ENCODE measurements around the gene DYRK4.
A peak's percentile ranks its signal among the peaks of the same experiment; 100 is the strongest.

Gene DYRK4

DNA sequence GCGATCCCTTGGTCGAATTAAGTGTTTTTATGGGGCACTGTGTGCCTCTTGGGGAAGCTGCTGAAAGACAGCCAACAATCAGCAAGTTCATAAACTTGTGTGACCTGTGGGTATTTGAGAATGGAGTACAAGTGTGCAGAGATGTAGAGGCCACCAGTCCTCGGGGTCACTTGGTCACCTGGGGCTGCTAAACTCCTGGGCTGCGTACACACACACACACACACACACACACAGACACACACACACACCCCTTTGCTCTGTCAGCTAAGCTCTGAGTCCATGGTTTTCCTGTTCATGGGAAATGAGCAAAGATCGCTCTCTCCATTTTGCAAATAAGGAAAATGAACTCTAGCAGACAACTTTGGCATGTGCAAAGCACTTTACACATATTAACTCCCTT lies 24.5 kb downstream of the DYRK4 start:
- no peak overlapping the region for H3K9ac ChIP-seq (ENCODE audit: low read depth in 1 of 2, low read length in 2 of 2)
- no peak overlapping the region for H3K4me3 ChIP-seq (ENCODE audit: low read depth in 1 of 2, low read length in 2 of 2)
- peaks cover 0 to 5% of the 10 kb centered on the region in 2 donors for H3K4me1 ChIP-seq (ENCODE audit: control insufficient read depth in 1 of 2, insufficient read depth in 2 of 2, low read length in 2 of 2)
- no peaks in the 10 kb centered on the region for H3K36me3 ChIP-seq (ENCODE audit: control insufficient read depth in 1 of 2, insufficient read depth in 2 of 2, low read length in 2 of 2)
- no peak overlapping the region for H3K27ac ChIP-seq (ENCODE audit: low read depth, low read length)
- peaks cover 0 to 2% of the 10 kb centered on the region in 2 donors for H3K27me3 ChIP-seq (ENCODE audit: control insufficient read depth in 1 of 2, insufficient read depth in 2 of 2, low read length in 2 of 2)
- no peaks in the 10 kb centered on the region for H3K9me3 ChIP-seq (ENCODE audit: control insufficient read depth in 1 of 2, low read length in 2 of 2)

DNA sequence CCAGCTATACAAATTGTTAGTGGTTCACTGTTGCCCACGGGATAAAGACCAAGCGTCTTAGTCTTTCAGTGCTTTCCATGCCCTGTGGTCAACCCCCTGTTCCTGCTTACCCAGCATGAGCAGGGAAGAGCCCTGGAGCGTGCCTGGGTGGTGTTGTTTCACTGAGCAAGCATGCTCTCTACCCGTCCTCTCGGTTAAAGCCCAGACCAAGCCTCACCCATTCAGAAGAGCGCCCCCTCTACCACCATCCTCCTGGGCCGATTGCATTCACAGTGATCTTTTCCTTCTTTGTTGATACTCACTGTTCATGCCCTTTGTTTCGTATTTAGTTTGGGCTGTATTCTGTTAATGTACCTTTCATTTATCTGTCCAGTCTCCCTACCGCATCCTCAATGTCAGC lies 25.1 kb downstream of the DYRK4 start:
- H3K27ac ChIP-seq (ENCODE audit: low read depth, low read length): no peak overlapping the region
- H3K4me3 ChIP-seq (ENCODE audit: low read depth in 1 of 2, low read length in 2 of 2): no peak overlapping the region
- no peaks in the 10 kb centered on the region for H3K9me3 ChIP-seq (ENCODE audit: control insufficient read depth in 1 of 2, low read length in 2 of 2)
- peaks cover 0 to 8% of the 10 kb centered on the region in 2 donors for H3K4me1 ChIP-seq (ENCODE audit: control insufficient read depth in 1 of 2, insufficient read depth in 2 of 2, low read length in 2 of 2)
- peaks cover 0 to 2% of the 10 kb centered on the region in 2 donors for H3K27me3 ChIP-seq (ENCODE audit: control insufficient read depth in 1 of 2, insufficient read depth in 2 of 2, low read length in 2 of 2)
- no peaks in the 10 kb centered on the region for H3K36me3 ChIP-seq (ENCODE audit: control insufficient read depth in 1 of 2, insufficient read depth in 2 of 2, low read length in 2 of 2)
- no peak overlapping the region for H3K9ac ChIP-seq (ENCODE audit: low read depth in 1 of 2, low read length in 2 of 2)

DNA sequence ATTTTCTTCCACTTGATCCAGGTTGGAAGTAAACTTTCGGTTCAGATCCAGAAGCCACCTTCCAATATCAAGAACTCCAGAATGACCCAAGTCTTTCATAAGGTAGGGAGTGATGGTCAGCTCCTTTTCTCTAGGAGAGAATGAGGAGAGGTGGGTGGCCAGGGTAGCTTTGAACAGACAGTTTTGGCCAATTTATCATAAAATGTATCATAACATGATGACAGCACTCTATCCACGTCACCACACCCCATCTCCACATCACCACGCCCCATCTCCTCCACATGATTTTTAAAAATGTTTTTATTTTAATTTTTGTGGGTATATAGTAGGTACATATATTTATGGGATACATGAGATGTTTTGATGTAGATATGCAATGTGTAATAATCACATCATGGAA lies 26.9 kb downstream of the DYRK4 start:
- Histone ChIP-seq H3K9ac (ENCODE audit: low read depth in 1 of 2, low read length in 2 of 2) (no peak overlapping the region), H3K9me3 (ENCODE audit: control insufficient read depth in 1 of 2, low read length in 2 of 2) (no peaks in the 10 kb centered on the region), H3K36me3 (ENCODE audit: control insufficient read depth in 1 of 2, insufficient read depth in 2 of 2, low read length in 2 of 2) (no peaks in the 10 kb centered on the region), H3K27me3 (ENCODE audit: control insufficient read depth in 1 of 2, insufficient read depth in 2 of 2, low read length in 2 of 2) (peaks cover 0 to 2% of the 10 kb centered on the region in 2 donors), H3K4me3 (ENCODE audit: low read depth in 1 of 2, low read length in 2 of 2) (no peak overlapping the region), H3K27ac (ENCODE audit: low read depth, low read length) (no peak overlapping the region), H3K4me1 (ENCODE audit: control insufficient read depth in 1 of 2, insufficient read depth in 2 of 2, low read length in 2 of 2) (peaks cover 0 to 8% of the 10 kb centered on the region in 2 donors)

DNA sequence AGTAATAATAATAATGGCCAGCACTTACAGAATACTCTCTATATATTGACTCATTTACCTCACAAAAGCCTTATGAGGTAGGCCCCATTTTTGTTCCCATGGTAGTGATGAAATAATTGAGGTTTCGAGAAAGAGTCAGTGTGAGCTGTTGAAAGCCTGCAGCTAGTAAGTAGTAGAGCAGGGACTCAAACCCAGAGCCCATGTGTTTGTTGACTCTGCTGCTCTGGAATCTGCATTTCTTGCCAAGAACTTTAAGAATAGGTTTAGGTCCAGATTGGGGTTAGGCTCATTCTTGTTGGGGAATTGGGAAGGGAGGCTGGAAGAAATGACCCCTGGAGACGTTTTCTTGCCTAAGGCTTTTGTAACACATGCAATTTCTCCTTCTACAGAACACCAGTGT lies 27.9 kb downstream of the DYRK4 start:
- no peaks in the 10 kb centered on the region for H3K9me3 ChIP-seq (ENCODE audit: control insufficient read depth in 1 of 2, low read length in 2 of 2)
- H3K4me3 ChIP-seq (ENCODE audit: low read depth in 1 of 2, low read length in 2 of 2): no peak overlapping the region
- no peaks in the 10 kb centered on the region for H3K27me3 ChIP-seq (ENCODE audit: control insufficient read depth in 1 of 2, insufficient read depth in 2 of 2, low read length in 2 of 2)
- no peak overlapping the region for H3K9ac ChIP-seq (ENCODE audit: low read depth in 1 of 2, low read length in 2 of 2)
- H3K27ac ChIP-seq (ENCODE audit: low read depth, low read length): no peak overlapping the region
- peaks cover 0 to 8% of the 10 kb centered on the region in 2 donors for H3K4me1 ChIP-seq (ENCODE audit: control insufficient read depth in 1 of 2, insufficient read depth in 2 of 2, low read length in 2 of 2)
- H3K36me3 ChIP-seq (ENCODE audit: control insufficient read depth in 1 of 2, insufficient read depth in 2 of 2, low read length in 2 of 2): no peaks in the 10 kb centered on the region

DNA sequence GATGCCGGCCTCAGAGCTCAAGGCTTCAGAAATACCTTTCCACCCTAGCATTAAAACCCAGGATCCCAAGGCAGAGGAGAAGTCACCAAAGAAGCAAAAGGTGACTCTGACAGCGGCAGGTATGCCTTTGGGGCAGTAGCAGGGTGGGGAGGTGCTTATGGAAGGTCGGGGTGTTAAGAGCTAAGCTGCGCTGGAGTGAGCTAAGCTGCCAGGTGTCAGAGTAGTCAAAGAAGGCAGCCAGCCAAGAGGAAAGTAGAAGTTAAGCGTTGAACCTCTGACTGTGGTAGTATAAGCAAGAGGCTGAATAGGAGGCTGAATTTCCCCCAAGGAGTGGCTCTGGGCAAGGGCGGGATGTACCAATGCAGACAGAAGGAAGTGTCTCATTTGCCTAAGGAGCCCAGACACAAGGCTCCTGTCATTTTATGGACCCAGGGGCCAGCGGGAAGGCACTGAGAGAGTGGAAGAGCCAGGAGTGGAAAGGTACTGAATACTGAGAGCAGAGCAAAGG lies 29.2 kb downstream of the DYRK4 start:
- Histone ChIP-seq H3K27ac (ENCODE audit: low read depth, low read length) (no peak overlapping the region), H3K36me3 (ENCODE audit: control insufficient read depth in 1 of 2, insufficient read depth in 2 of 2, low read length in 2 of 2) (no peaks in the 10 kb centered on the region)

DNA sequence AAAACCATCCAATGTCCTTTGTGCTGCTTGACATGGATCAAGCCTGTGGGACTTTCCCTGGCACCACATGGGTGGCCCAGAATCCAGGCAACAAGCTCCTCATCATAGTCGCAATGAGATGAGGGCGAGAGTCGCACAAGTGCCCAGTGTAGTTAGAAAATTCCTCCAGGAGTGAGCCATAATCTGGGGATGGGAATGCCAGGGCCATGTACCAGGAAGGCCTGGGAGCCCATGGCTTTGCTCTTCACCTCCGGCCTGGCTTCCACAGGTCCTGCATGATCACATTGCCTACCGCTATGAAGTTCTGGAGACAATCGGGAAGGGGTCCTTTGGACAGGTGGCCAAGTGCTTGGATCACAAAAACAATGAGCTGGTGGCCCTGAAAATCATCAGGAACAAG lies 33.9 kb downstream of the DYRK4 start:
- no peaks in the 10 kb centered on the region for H3K9me3 ChIP-seq (ENCODE audit: control insufficient read depth in 1 of 2, low read length in 2 of 2)
- H3K27me3 ChIP-seq (ENCODE audit: control insufficient read depth in 1 of 2, insufficient read depth in 2 of 2, low read length in 2 of 2): no peaks in the 10 kb centered on the region
- peaks cover 0 to 8% of the 10 kb centered on the region in 2 donors for H3K4me1 ChIP-seq (ENCODE audit: control insufficient read depth in 1 of 2, insufficient read depth in 2 of 2, low read length in 2 of 2)
- H3K27ac ChIP-seq (ENCODE audit: low read depth, low read length): no peak overlapping the region
- no peaks in the 10 kb centered on the region for H3K36me3 ChIP-seq (ENCODE audit: control insufficient read depth in 1 of 2, insufficient read depth in 2 of 2, low read length in 2 of 2)
- H3K9ac ChIP-seq (ENCODE audit: low read depth in 1 of 2, low read length in 2 of 2): no peak overlapping the region
- no peak overlapping the region for H3K4me3 ChIP-seq (ENCODE audit: low read depth in 1 of 2, low read length in 2 of 2)

More for the DNA sequence above, 29.2 kb downstream of the DYRK4 start:
- Histone ChIP-seq H3K27me3 (ENCODE audit: control insufficient read depth in 1 of 2, insufficient read depth in 2 of 2, low read length in 2 of 2) (no peaks in the 10 kb centered on the region), H3K9ac (ENCODE audit: low read depth in 1 of 2, low read length in 2 of 2) (no peak overlapping the region), H3K4me3 (ENCODE audit: low read depth in 1 of 2, low read length in 2 of 2) (peak overlapping the region in 1 of 2 donors; percentile 16), H3K4me1 (ENCODE audit: control insufficient read depth in 1 of 2, insufficient read depth in 2 of 2, low read length in 2 of 2) (peaks cover 0 to 8% of the 10 kb centered on the region in 2 donors), H3K9me3 (ENCODE audit: control insufficient read depth in 1 of 2, low read length in 2 of 2) (no peaks in the 10 kb centered on the region)

DNA sequence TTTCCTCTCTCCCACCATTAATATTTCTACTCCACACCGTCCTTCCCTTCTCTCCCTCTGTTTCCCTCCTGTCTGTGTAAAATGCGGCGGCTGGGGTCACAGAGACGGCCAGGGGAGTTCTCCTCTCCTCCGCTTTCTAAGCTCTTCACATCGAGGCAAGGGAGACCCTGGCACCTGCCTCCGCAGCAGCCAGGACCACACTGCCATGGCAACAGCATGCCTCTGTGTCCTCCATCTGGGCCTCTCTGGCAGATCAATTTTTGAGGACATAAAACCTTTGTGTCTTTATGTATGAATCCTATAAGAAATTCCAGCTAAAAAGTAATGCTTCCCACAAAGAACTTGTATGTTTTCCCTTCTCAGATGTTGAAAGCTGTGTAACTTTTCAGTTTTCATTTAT lies 41.4 kb downstream of the DYRK4 start:
- Histone ChIP-seq H3K36me3 (ENCODE audit: control insufficient read depth in 1 of 2, insufficient read depth in 2 of 2, low read length in 2 of 2) (peaks cover 0 to 8% of the 10 kb centered on the region in 2 donors), H3K27ac (ENCODE audit: low read depth, low read length) (no peak overlapping the region), H3K4me3 (ENCODE audit: low read depth in 1 of 2, low read length in 2 of 2) (no peak overlapping the region), H3K27me3 (ENCODE audit: control insufficient read depth in 1 of 2, insufficient read depth in 2 of 2, low read length in 2 of 2) (no peaks in the 10 kb centered on the region), H3K9ac (ENCODE audit: low read depth in 1 of 2, low read length in 2 of 2) (no peak overlapping the region), H3K9me3 (ENCODE audit: control insufficient read depth in 1 of 2, low read length in 2 of 2) (no peaks in the 10 kb centered on the region), H3K4me1 (ENCODE audit: control insufficient read depth in 1 of 2, insufficient read depth in 2 of 2, low read length in 2 of 2) (peaks cover 8 to 11% of the 10 kb centered on the region in 2 donors)

DNA sequence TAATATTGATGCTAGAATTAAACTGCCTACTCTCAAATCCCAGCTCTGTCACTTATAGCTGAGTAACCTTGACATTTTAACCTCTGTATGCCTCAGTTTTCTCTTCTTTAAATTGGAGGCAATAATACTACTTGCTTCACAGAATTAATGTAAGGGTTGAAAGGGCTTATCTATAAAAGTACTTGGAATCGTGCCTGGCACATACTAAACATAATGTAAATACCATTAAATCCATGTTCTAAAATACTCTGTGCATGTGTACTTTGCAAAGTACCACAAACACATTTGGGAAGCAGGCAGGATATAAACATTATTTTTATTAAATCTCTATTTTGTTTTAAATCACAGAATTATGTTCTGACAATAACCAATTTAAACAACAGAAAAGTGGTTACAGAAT lies 41.9 kb downstream of the DYRK4 start:
- H3K4me3 ChIP-seq (ENCODE audit: low read depth in 1 of 2, low read length in 2 of 2): no peak overlapping the region
- peaks cover 0 to 10% of the 10 kb centered on the region in 2 donors for H3K36me3 ChIP-seq (ENCODE audit: control insufficient read depth in 1 of 2, insufficient read depth in 2 of 2, low read length in 2 of 2)

DNA sequence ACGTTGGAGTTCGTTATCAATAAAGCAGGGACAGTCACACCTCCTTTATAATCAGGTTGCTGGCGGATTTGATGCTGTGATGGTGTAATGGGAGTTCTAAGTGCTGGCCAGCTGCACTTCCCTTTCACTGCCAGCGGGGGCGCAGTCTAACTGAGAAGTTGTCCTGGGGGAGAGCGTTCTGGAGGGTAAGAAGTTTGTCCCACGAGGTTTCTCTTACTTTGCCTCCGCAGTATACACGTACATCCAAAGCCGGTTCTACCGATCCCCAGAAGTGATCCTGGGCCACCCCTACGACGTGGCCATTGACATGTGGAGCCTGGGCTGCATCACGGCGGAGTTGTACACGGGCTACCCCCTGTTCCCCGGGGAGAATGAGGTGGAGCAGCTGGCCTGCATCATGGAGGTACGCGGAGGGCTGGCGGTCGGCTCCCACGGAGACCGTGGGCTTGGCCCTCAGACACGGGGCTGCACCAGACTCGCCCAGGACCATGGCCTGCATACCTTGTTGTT lies 42.7 kb downstream of the DYRK4 start:
- peaks cover 0 to 10% of the 10 kb centered on the region in 2 donors for H3K36me3 ChIP-seq (ENCODE audit: control insufficient read depth in 1 of 2, insufficient read depth in 2 of 2, low read length in 2 of 2)
- H3K27ac ChIP-seq (ENCODE audit: low read depth, low read length): no peak overlapping the region
- H3K4me1 ChIP-seq (ENCODE audit: control insufficient read depth in 1 of 2, insufficient read depth in 2 of 2, low read length in 2 of 2): peaks cover 8 to 11% of the 10 kb centered on the region in 2 donors
- peak overlapping the region; percentile 99 for H3K4me3 ChIP-seq (ENCODE audit: low read depth in 1 of 2, low read length in 2 of 2)
- H3K9me3 ChIP-seq (ENCODE audit: control insufficient read depth in 1 of 2, low read length in 2 of 2): no peaks in the 10 kb centered on the region
- no peaks in the 10 kb centered on the region for H3K27me3 ChIP-seq (ENCODE audit: control insufficient read depth in 1 of 2, insufficient read depth in 2 of 2, low read length in 2 of 2)
- peak overlapping the region; percentile 74 to 93 for H3K9ac ChIP-seq (ENCODE audit: low read depth in 1 of 2, low read length in 2 of 2)

More for the DNA sequence above, 41.9 kb downstream of the DYRK4 start:
- no peak overlapping the region for H3K27ac ChIP-seq (ENCODE audit: low read depth, low read length)
- H3K27me3 ChIP-seq (ENCODE audit: control insufficient read depth in 1 of 2, insufficient read depth in 2 of 2, low read length in 2 of 2): no peaks in the 10 kb centered on the region
- H3K9ac ChIP-seq (ENCODE audit: low read depth in 1 of 2, low read length in 2 of 2): no peak overlapping the region
- H3K9me3 ChIP-seq (ENCODE audit: control insufficient read depth in 1 of 2, low read length in 2 of 2): no peaks in the 10 kb centered on the region
- H3K4me1 ChIP-seq (ENCODE audit: control insufficient read depth in 1 of 2, insufficient read depth in 2 of 2, low read length in 2 of 2): peaks cover 8 to 11% of the 10 kb centered on the region in 2 donors

DNA sequence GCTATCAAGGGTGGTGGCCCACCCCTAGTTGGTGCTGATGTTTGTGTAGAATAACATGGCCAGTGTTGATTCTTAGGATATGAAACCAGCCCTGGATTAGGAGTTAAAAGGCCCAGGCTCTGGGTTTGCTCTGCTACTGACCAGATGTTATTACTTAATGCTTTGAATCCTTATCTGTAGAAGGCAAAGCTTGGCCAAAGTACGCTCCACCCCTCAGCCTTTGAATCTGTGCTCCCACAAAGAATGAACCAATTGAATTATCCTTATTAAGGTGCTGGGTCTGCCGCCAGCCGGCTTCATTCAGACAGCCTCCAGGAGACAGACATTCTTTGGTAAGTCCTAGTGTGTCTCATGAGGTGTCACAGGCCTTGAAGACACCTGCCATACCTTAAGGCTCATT lies 45.0 kb downstream of the DYRK4 start:
- Histone ChIP-seq H3K27ac (ENCODE audit: low read depth, low read length) (no peak overlapping the region), H3K9ac (ENCODE audit: low read depth in 1 of 2, low read length in 2 of 2) (no peak overlapping the region), H3K4me3 (ENCODE audit: low read depth in 1 of 2, low read length in 2 of 2) (no peak overlapping the region), H3K27me3 (ENCODE audit: control insufficient read depth in 1 of 2, insufficient read depth in 2 of 2, low read length in 2 of 2) (no peaks in the 10 kb centered on the region), H3K4me1 (ENCODE audit: control insufficient read depth in 1 of 2, insufficient read depth in 2 of 2, low read length in 2 of 2) (peaks cover 8 to 11% of the 10 kb centered on the region in 2 donors), H3K9me3 (ENCODE audit: control insufficient read depth in 1 of 2, low read length in 2 of 2) (no peaks in the 10 kb centered on the region), H3K36me3 (ENCODE audit: control insufficient read depth in 1 of 2, insufficient read depth in 2 of 2, low read length in 2 of 2) (peaks cover 4 to 25% of the 10 kb centered on the region in 2 donors)
